BLaER1 treated with 17β-estradiol and CSF1 and Interleukin-3, amounts not matched to agents 10 nM and 100 nM (cell line): Measurements from ENCODE around the gene SIGLEC15.
A peak's percentile ranks its signal among the peaks of the same experiment; 100 is the strongest.

Experiments
- H3K27ac ChIP-seq, 11 experiments: shearing (Covaris generic); formaldehyde crosslinking; 2 replicates each; pipeline ENCODE4 v1.8.1; 2022
- H3K27me3 ChIP-seq, 11 experiments: shearing (Covaris generic); formaldehyde crosslinking; 2 replicates each; pipeline ENCODE4 v1.8.1; 2022
- H3K36me3 ChIP-seq, 11 experiments: shearing (Covaris generic); formaldehyde crosslinking; 2 replicates each; pipeline ENCODE4 v1.8.1; 2022
- H3K4me1 ChIP-seq, 10 experiments: shearing (Covaris generic); formaldehyde crosslinking; 2 replicates each; pipeline ENCODE4 v1.8.1; 2022
- H3K4me2 ChIP-seq, 11 experiments: shearing (Covaris generic); formaldehyde crosslinking; 2 replicates each; pipeline ENCODE4 v1.8.1; 2022
- H3K4me3 ChIP-seq, 10 experiments: shearing (Covaris generic); formaldehyde crosslinking; 2 replicates each; pipeline ENCODE4 v1.8.1; 2022
- H3K9ac ChIP-seq, 11 experiments: shearing (Covaris generic); formaldehyde crosslinking; 2 replicates each; pipeline ENCODE4 v1.8.1; 2022
- H3K9me3 ChIP-seq, 11 experiments: shearing (Covaris generic); formaldehyde crosslinking; replicated peaks in 1 of 11; 2 replicates each; pipeline ENCODE4 v1.8.1; 2022
- H4K20me1 ChIP-seq, 11 experiments: shearing (Covaris generic); formaldehyde crosslinking; 2 replicates each; pipeline ENCODE4 v1.8.1; 2022
- Cebpa-rat ChIP-seq, 11 experiments: shearing (Covaris generic); IDR thresholded peaks; 2 replicates each; pipeline ENCODE4 v1.8.1; 2022

The SIGLEC15 gene

DNA sequence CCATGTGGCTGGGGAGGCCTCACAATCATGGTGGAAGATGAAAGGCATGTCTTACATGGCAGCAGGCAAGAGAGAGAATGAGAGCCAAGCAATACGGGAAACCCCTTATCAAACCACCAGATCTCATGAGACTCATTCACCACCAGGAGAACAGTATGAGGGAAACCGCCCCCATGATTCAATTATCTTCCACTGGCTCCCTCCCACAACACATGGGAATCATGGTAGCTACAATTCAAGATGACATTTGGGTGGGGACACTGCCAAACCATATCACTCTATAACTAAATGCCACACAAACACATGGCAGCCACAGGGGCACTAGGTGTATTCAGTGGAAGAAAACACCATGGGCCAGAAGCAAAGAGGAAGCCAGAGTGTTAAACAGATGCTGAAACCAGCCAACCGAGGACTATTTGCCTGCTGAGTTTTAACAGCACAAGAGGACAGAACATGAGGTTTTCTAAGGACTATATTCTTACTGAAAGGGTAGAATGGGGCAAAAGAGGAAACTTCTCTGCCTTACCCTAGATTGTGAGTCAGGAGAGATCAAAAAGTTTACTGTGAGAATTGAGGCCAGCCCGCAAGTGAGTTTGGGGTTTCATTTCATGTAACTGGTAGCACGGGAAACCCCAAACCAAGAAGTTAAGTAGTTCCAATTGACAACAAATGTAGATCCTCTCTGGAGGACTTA is 49.2 kb downstream of the SIGLEC15 start:
- H3K4me2 ChIP-seq = peak overlapping the region; percentile 3 to 54 (median 24); a peak in 13 of 22 replicates
- no peak for TF ChIP-seq Cebpa-rat (IDR thresholded peaks at IDR 0.05)
- H3K9me3 ChIP-seq = peaks cover 0 to 51% (median 40%) of the 10 kb centered on the region in 11 experiments; a peak in 19 of 22 replicates
- no peak overlapping the region for H3K4me3 ChIP-seq
- H3K9ac ChIP-seq = 0 out of 22 replicates have a peak overlapping the region, but pooled peaks of 1 of the 11 experiments have one; percentile 7
- H3K27ac ChIP-seq = peak overlapping the region in 2 of 11 experiments; percentile 9 to 15; a peak in 1 of 22 replicates
- H3K4me1 ChIP-seq = peaks cover 8 to 13% (median 10%) of the 10 kb centered on the region in 10 experiments; a peak in 17 of 20 replicates
- H4K20me1 ChIP-seq = peaks cover 0 to 7% (median 0%) of the 10 kb centered on the region in 11 experiments; a peak in 4 of 22 replicates
- H3K27me3 ChIP-seq = no peaks in the 10 kb centered on the region
- peaks cover 83 to 98% (median 94%) of the 10 kb centered on the region in 11 experiments for H3K36me3 ChIP-seq

DNA sequence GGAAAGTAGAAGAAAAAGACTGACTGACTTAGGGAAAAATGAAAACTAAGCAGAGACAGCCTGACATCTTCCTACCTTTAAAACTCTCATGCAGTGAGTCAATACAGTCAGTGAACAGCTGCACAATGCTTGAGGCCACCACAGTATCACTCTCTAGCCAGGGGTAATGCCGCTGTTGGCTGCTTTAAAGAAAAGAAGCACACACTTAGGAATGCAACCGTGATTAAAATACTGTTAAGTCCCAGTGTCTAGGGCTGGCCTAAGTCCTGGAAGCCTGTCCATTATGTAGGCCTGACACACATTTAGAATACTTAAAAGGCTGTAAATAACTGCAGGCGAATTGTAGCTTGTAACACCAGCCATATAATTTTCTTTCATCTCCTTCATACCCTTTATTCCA is 50.7 kb downstream of the SIGLEC15 start:
- no peak for TF ChIP-seq Cebpa-rat (IDR thresholded peaks at IDR 0.05)
- Histone ChIP-seq H3K9me3 (peaks cover 0 to 50% (median 40%) of the 10 kb centered on the region in 11 experiments; a peak in 19 of 22 replicates), H3K4me2 (no peak overlapping the region), H3K9ac (no peak overlapping the region), H3K27me3 (no peaks in the 10 kb centered on the region), H3K27ac (no peak overlapping the region), H3K36me3 (peaks cover 70 to 96% (median 92%) of the 10 kb centered on the region in 11 experiments), H3K4me1 (peaks cover 8 to 13% (median 10%) of the 10 kb centered on the region in 10 experiments; a peak in 17 of 20 replicates), H4K20me1 (peaks cover 0 to 14% (median 4%) of the 10 kb centered on the region in 11 experiments; a peak in 9 of 22 replicates), H3K4me3 (no peak overlapping the region)

GRCh38 chr18:45877403-45877802 is 51.9 kb downstream of the SIGLEC15 start:
- no peak for TF ChIP-seq Cebpa-rat (IDR thresholded peaks at IDR 0.05)
- H3K4me1 ChIP-seq = peaks cover 8 to 13% (median 10%) of the 10 kb centered on the region in 10 experiments; a peak in 17 of 20 replicates
- H3K4me2 ChIP-seq = no peak overlapping the region
- no peak overlapping the region for H3K4me3 ChIP-seq
- peaks cover 0 to 42% (median 36%) of the 10 kb centered on the region in 11 experiments; a peak in 19 of 22 replicates for H3K9me3 ChIP-seq
- no peak overlapping the region for H3K9ac ChIP-seq
- no peaks in the 10 kb centered on the region for H3K27me3 ChIP-seq
- H4K20me1 ChIP-seq = peaks cover 0 to 19% (median 4%) of the 10 kb centered on the region in 11 experiments; a peak in 10 of 22 replicates
- peaks cover 69 to 97% (median 91%) of the 10 kb centered on the region in 11 experiments for H3K36me3 ChIP-seq
- H3K27ac ChIP-seq = no peak overlapping the region

- no peak overlapping the region for H3K27ac ChIP-seq
- H3K9me3 ChIP-seq = peaks cover 0 to 16% (median 12%) of the 10 kb centered on the region in 11 experiments; a peak in 16 of 22 replicates
- TF ChIP-seq Cebpa-rat (IDR thresholded peaks at IDR 0.05) = no peak
- peaks cover 0 to 19% (median 6%) of the 10 kb centered on the region in 11 experiments; a peak in 10 of 22 replicates for H4K20me1 ChIP-seq
- no peak overlapping the region for H3K4me3 ChIP-seq
- H3K4me2 ChIP-seq = no peak overlapping the region
- peaks cover 63 to 99% (median 91%) of the 10 kb centered on the region in 11 experiments for H3K36me3 ChIP-seq
- H3K4me1 ChIP-seq = peaks cover under 1 to 7% (median 2%) of the 10 kb centered on the region in 10 experiments; a peak in 15 of 20 replicates
- H3K9ac ChIP-seq = no peak overlapping the region
- no peaks in the 10 kb centered on the region for H3K27me3 ChIP-seq
These were observed 54.5 kb downstream of the SIGLEC15 start for GRCh38 chr18:45879681-45880655.

GRCh38 chr18:45880876-45881558 is 55.5 kb downstream of the SIGLEC15 start:
- peaks cover 56 to 97% (median 84%) of the 10 kb centered on the region in 11 experiments for H3K36me3 ChIP-seq
- no peaks in the 10 kb centered on the region for H3K4me1 ChIP-seq
- no peak for TF ChIP-seq Cebpa-rat (IDR thresholded peaks at IDR 0.05)
- H3K4me3 ChIP-seq = no peak overlapping the region
- peaks cover 0 to 9% (median 4%) of the 10 kb centered on the region in 11 experiments; a peak in 15 of 22 replicates for H3K9me3 ChIP-seq
- no peaks in the 10 kb centered on the region for H3K27me3 ChIP-seq
- H3K27ac ChIP-seq = no peak overlapping the region
- no peak overlapping the region for H3K9ac ChIP-seq
- H3K4me2 ChIP-seq = no peak overlapping the region
- peaks cover 0 to 19% (median 6%) of the 10 kb centered on the region in 11 experiments; a peak in 10 of 22 replicates for H4K20me1 ChIP-seq

- H3K9me3 ChIP-seq = no peaks in the 10 kb centered on the region
- no peak overlapping the region for H3K9ac ChIP-seq
- H3K4me1 ChIP-seq = peaks cover 0 to 7% (median 0%) of the 10 kb centered on the region in 10 experiments; a peak in 3 of 20 replicates
- no peak overlapping the region for H3K4me2 ChIP-seq
- no peaks in the 10 kb centered on the region for H3K27me3 ChIP-seq
- H3K4me3 ChIP-seq = no peak overlapping the region
- H3K36me3 ChIP-seq = peaks cover 48 to 98% (median 73%) of the 10 kb centered on the region in 11 experiments
- no peak overlapping the region for H3K27ac ChIP-seq
- no peak for TF ChIP-seq Cebpa-rat (IDR thresholded peaks at IDR 0.05)
- peaks cover 0 to 5% (median 0%) of the 10 kb centered on the region in 11 experiments; a peak in 1 of 22 replicates for H4K20me1 ChIP-seq
These were observed 62.1 kb downstream of the SIGLEC15 start for GRCh38 chr18:45887585-45887984.

DNA sequence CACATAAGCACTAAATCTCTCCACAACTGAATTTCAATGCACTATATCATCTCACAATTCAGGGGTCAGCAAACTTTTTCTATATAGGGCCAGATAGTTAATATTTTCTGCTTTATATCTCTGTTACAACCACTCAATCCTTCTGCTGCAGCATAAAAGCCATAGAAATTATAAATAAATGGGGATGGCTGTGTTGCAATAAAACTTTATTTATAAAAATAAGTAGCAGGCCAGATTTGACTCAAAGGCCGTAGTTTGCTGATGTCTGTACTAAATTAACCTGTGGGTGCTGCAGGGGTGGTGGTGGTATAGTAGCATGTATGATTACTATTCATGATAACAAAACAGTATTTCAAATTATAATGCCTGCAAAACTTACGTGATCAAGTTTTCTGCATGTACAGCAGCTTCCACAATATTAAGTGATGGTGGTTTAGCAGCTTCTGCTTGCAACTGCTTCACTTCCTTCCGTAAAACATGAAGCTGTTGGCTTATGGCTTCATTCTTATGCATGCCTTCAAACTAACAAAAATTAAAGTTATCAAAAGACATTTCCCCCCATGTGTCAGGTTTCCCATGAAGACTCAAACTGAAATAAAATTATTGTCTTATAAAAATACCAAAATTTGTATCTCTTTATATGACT is 64.1 kb downstream of the SIGLEC15 start:
- Histone ChIP-seq H3K27ac (no peak overlapping the region), H3K4me3 (no peak overlapping the region), H3K4me2 (no peak overlapping the region), H3K4me1 (peaks cover 0 to 13% (median 0%) of the 10 kb centered on the region in 10 experiments; a peak in 3 of 20 replicates), H3K27me3 (no peaks in the 10 kb centered on the region), H3K9me3 (no peaks in the 10 kb centered on the region), H4K20me1 (peaks cover 0 to under 1% (median 0%) of the 10 kb centered on the region in 11 experiments; a peak in 1 of 22 replicates), H3K36me3 (peaks cover 35 to 98% (median 66%) of the 10 kb centered on the region in 11 experiments), H3K9ac (no peak overlapping the region)
- no peak for TF ChIP-seq Cebpa-rat (IDR thresholded peaks at IDR 0.05)

GRCh38 chr18:45890606-45891005 is 65.1 kb downstream of the SIGLEC15 start:
- no peak overlapping the region for H3K4me3 ChIP-seq
- H4K20me1 ChIP-seq = no peaks in the 10 kb centered on the region; a peak in 1 of 22 replicates
- H3K9ac ChIP-seq = no peak overlapping the region
- H3K4me1 ChIP-seq = peaks cover 0 to 13% (median 0%) of the 10 kb centered on the region in 10 experiments; a peak in 3 of 20 replicates
- no peak overlapping the region for H3K4me2 ChIP-seq
- no peaks in the 10 kb centered on the region for H3K27me3 ChIP-seq
- H3K36me3 ChIP-seq = peaks cover 34 to 98% (median 72%) of the 10 kb centered on the region in 11 experiments
- no peaks in the 10 kb centered on the region for H3K9me3 ChIP-seq
- TF ChIP-seq Cebpa-rat (IDR thresholded peaks at IDR 0.05) = no peak
- no peak overlapping the region for H3K27ac ChIP-seq
